Gastroesophageal sphincter (tissue), 4 donors: ENCODE data around the gene ARHGEF38. TPM values are rescaled to one million over a fixed set of nuclear protein-coding genes. Genes with fewer than 3 reads are reported as not detected.

ENCODE experiments used
- ATAC-seq: fragments of 150-250 bp; one replicate; pipeline ENCODE4 v1.9.1; 2016; ENCODE audit warnings: mild to moderate bottlenecking, moderate library complexity
- H3K27ac ChIP-seq, 4 donors: fragments of 200-600 bp; sonication (generic) in 3 of 4; 1 replicate in 3 of 4; 2 replicates in 1 of 4; pipeline ENCODE4 v1.5.1; 2016 to 2019
- H3K27me3 ChIP-seq: fragments of 200-600 bp; sonication (generic); one replicate; pipeline ENCODE4 v1.5.1; 2019
- H3K36me3 ChIP-seq, 2 donors: fragments of 200-600 bp; sonication (generic); one replicate each; pipeline ENCODE4 v1.5.1; 2019; ENCODE audit warnings: control low read depth in 1 of 2
- H3K4me1 ChIP-seq, 3 donors: fragments of 200-600 bp; sonication (generic); 1 replicate in 2 of 3; 2 replicates in 1 of 3; pipeline ENCODE4 v1.5.1; 2016 to 2019; ENCODE audit warnings: control low read depth in 2 of 3
- H3K4me3 ChIP-seq, 2 donors: fragments of 200-600 bp; sonication (generic); one replicate each; pipeline ENCODE4 v1.5.1; 2019; ENCODE audit warnings: mild to moderate bottlenecking in 1 of 2, moderate library complexity in 1 of 2
- H3K9me3 ChIP-seq, 3 donors: fragments of 200-600 bp; sonication (generic); one replicate each; pipeline ENCODE4 v1.5.1; 2017 to 2019; ENCODE audit warnings: control low read depth in 2 of 3
- EP300 ChIP-seq: sonication (generic); formaldehyde crosslinking; IDR thresholded peaks from one replicate; pipeline ENCODE4 v1.6.1; 2017; ENCODE audit warnings: antibody characterized with exemption, mild to moderate bottlenecking
- POLR2A ChIP-seq, 2 donors: fragments of 450-650 bp; IDR thresholded peaks; one replicate each; pipeline ENCODE4 v1.6.1; 2017; ENCODE audit warnings: antibody characterized with exemption in 2 of 2, mild to moderate bottlenecking in 2 of 2, moderate library complexity in 1 of 2
- POLR2AphosphoS5 ChIP-seq: sonication (generic); formaldehyde crosslinking; IDR thresholded peaks from one replicate; pipeline ENCODE4 v1.6.1; 2017; ENCODE audit warnings: antibody characterized with exemption
- WGBS, 2 donors: methylation state at CpG; one replicate each; pipeline ENCODE4 v1.1.5; 2018; ENCODE audit warnings: low coverage in 1 of 2; 5-methylcytosine and 5-hydroxymethylcytosine counted together
- total RNA-seq, 4 donors: library from RNA; depleted of rRNA; stranded (reverse); fragments of >200 nt; gene quantifications; one replicate each; pipeline ENCODE4 v1.1.0, GENCODE V29; 2016
- TF ChIP-seq, protein P1 (sequence below), 4 experiments: fragments of 200-600 bp in 2 of 4; fragments of 450-650 bp in 2 of 4; sonication (generic) in 1 of 4; IDR thresholded peaks; one replicate each; pipeline ENCODE4 v1.5.1; 2017 to 2019; ENCODE audit warnings: antibody characterized with exemption in 4 of 4, mild to moderate bottlenecking in 2 of 4, moderate library complexity in 2 of 4

ARHGEF38 gene
- total RNA-seq, 4 donors from 2014 or later: 0.25 TPM; not detected in 3

DNA sequence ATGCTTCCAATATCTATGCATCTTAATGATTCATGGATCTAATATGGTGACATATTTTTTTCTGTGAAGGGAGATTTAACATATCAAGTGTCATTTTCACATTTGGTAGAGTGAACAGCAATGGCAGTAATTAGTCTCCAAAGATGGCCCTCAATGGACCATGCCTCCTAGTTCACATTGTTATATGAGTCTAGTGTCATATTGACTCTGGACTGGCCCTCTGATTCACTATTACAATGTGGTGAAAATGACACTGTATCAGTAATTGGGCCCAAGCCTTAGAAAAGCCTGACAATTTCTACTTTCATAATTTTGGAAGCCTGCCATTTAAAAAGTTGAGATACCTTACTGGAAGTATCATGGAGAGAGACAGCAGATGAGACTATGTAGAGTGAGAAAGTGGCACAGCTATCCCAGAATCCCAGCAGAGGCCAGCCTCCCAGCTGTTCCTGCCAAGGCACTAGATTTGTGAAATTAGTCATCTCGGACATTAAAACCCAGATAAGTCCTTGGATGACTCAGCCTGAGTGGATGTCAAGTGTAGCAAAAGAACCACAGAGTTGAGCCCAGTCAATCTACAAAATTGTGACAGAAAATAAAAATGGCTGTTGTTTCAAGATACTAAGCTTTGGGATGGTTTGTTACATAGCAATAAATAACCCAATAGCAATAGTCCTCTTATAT, 68.4 kb downstream of the ARHGEF38 start:
- WGBS, 2 donors: 23 to 71% methylated on average over 1 of the region's 1 CpG
- H3K4me3 ChIP-seq: no peak overlapping the region
- H3K27me3 ChIP-seq: no peaks in the 10 kb centered on the region
- H3K4me1 ChIP-seq: no peaks in the 10 kb centered on the region
- no peaks in the 10 kb centered on the region for H3K9me3 ChIP-seq
- TF ChIP-seq EP300: no peak
- no peak for TF ChIP-seq POLR2A (IDR thresholded peaks at IDR 0.05)
- TF ChIP-seq POLR2AphosphoS5: no peak
- TF ChIP-seq, protein P1, sequence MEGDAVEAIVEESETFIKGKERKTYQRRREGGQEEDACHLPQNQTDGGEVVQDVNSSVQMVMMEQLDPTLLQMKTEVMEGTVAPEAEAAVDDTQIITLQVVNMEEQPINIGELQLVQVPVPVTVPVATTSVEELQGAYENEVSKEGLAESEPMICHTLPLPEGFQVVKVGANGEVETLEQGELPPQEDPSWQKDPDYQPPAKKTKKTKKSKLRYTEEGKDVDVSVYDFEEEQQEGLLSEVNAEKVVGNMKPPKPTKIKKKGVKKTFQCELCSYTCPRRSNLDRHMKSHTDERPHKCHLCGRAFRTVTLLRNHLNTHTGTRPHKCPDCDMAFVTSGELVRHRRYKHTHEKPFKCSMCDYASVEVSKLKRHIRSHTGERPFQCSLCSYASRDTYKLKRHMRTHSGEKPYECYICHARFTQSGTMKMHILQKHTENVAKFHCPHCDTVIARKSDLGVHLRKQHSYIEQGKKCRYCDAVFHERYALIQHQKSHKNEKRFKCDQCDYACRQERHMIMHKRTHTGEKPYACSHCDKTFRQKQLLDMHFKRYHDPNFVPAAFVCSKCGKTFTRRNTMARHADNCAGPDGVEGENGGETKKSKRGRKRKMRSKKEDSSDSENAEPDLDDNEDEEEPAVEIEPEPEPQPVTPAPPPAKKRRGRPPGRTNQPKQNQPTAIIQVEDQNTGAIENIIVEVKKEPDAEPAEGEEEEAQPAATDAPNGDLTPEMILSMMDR (IDR thresholded peaks at IDR 0.05): no peak
- H3K36me3 ChIP-seq: no peaks in the 10 kb centered on the region
- no peak overlapping the region for H3K27ac ChIP-seq
- no peak for ATAC-seq

DNA sequence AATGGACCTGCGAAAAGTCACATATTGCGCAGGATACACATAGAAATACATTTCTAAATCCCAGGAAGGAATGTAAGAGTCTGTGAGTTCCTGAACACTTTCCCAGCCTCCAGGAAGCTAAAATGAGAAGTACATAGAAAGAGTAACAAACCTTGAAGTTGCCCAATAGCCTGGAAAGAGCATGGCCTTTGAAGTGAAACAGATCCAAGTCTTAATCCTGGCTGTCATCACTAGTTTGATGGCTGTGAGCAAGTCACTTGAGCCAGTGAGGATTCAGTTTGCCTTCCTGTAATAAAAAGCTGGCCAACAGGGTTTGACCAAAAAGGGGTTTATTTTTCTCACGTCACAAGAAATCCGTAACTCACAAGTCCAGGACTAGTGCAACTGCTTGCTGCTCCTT, 69.8 kb downstream of the ARHGEF38 start:
- TF ChIP-seq, protein P1 (IDR thresholded peaks at IDR 0.05): no peak
- no peak for TF ChIP-seq POLR2A (IDR thresholded peaks at IDR 0.05)
- TF ChIP-seq EP300: no peak
- no peak for TF ChIP-seq POLR2AphosphoS5
- H3K9me3 ChIP-seq: no peaks in the 10 kb centered on the region
- 85 to 92% methylated on average over 4 of the region's 4 CpGs for WGBS, 2 donors
- no peaks in the 10 kb centered on the region for H3K27me3 ChIP-seq
- H3K36me3 ChIP-seq: no peaks in the 10 kb centered on the region
- H3K27ac ChIP-seq: no peak overlapping the region
- H3K4me3 ChIP-seq: no peak overlapping the region
- no peaks in the 10 kb centered on the region for H3K4me1 ChIP-seq
- ATAC-seq: no peak

DNA sequence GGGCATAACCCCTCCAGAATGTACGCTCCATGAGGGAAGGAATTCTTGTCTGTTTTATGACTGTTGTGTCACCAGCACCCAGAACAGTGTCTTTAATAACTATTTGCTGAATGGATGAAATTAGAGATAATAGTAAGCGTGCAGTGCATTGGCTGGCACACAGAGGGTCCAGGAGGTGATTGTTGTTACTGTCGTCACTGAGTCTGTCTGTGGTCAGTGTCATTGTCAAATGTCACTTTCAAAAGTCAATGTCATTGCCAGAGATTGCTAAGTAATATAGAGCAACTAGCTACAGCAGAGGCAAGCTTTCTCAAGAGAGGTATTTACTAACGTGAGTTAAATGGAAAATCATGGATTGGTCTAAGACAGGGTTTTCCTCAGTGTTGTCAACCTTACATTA, 70.7 kb downstream of the ARHGEF38 start:
- no peaks in the 10 kb centered on the region for H3K27me3 ChIP-seq
- TF ChIP-seq POLR2A (IDR thresholded peaks at IDR 0.05): no peak
- no peak for TF ChIP-seq EP300
- no peak for TF ChIP-seq POLR2AphosphoS5
- TF ChIP-seq, protein P1 (IDR thresholded peaks at IDR 0.05): no peak
- H3K27ac ChIP-seq: no peak overlapping the region
- H3K4me1 ChIP-seq: no peaks in the 10 kb centered on the region
- 60 to 90% methylated on average over 1 to 4 of the region's 4 CpGs for WGBS, 2 donors
- H3K4me3 ChIP-seq: no peak overlapping the region
- ATAC-seq: no peak
- no peaks in the 10 kb centered on the region for H3K9me3 ChIP-seq
- H3K36me3 ChIP-seq: no peaks in the 10 kb centered on the region

DNA sequence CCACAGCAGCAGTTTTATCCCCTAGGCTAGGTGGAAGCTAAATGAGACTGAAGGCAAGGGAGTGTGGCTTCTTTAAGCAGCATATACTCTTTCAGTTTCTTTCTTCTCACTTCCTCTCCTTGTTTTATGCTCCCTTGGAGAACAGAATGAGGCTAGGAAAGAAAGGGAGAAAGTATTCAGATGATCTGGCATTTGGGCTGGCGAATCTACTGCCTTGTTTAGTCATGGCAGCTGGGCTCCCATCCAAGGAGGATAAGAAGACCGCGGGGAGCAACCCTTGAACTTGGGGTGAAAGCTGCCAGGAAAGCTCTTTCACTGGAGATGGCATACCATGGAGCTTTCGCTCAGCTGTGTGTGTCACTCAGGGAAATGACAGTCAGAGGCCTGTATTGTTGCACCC, 72.1 kb downstream of the ARHGEF38 start:
- Histone ChIP-seq H3K4me1 (no peaks in the 10 kb centered on the region), H3K27me3 (no peaks in the 10 kb centered on the region), H3K27ac (no peak overlapping the region), H3K36me3 (no peaks in the 10 kb centered on the region), H3K4me3 (no peak overlapping the region), H3K9me3 (no peaks in the 10 kb centered on the region)
- TF ChIP-seq POLR2A (IDR thresholded peaks at IDR 0.05): no peak
- ATAC-seq: no peak
- 65 to 93% methylated on average over 3 to 4 of the region's 4 CpGs for WGBS, 2 donors

DNA sequence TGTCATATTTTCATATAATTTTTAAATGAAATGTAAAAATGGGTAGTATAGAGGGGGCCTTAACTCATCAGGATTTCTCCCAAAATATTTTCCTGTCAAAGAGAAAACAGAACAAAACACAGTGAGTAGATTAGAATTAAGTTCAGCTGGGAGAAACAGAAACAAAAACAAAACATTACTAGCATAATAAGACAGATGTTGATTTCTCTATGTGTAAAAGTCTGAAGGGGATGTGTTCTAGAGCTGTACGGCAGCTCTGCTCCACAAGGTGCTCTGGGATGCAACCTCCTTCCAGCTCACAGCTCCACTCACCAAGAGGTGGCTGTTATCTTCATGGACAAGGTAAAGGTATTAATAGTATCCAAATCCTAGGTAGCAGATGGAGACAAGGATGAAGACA, 72.8 kb downstream of the ARHGEF38 start:
- WGBS, 2 donors: 43% methylated on average over 1 of the region's 1 CpG; no CpG with 5 or more reads in 1 of the 2 donors
- ATAC-seq: no peak
- H3K4me3 ChIP-seq: no peak overlapping the region
- no peak overlapping the region for H3K27ac ChIP-seq
- H3K36me3 ChIP-seq: no peaks in the 10 kb centered on the region
- H3K27me3 ChIP-seq: no peaks in the 10 kb centered on the region
- no peaks in the 10 kb centered on the region for H3K9me3 ChIP-seq
- no peaks in the 10 kb centered on the region for H3K4me1 ChIP-seq
- TF ChIP-seq, protein P1 (IDR thresholded peaks at IDR 0.05): no peak
- TF ChIP-seq EP300 (no peak), POLR2A (IDR thresholded peaks at IDR 0.05) (no peak), POLR2AphosphoS5 (no peak)
